HEK293 (cell line): ENCODE data around the gene FGD3.

Source experiments
- CTCF ChIP-seq: fragments of 450-650 bp; formaldehyde crosslinking; IDR thresholded peaks from 2 replicates; pipeline ENCODE4 v1.5.1; 2016; ENCODE audit warnings: missing biosample characterization, missing genetic modification characterization
- WT1 ChIP-seq: fragments of 450-650 bp; formaldehyde crosslinking; IDR thresholded peaks from 2 replicates; pipeline ENCODE4 v1.5.1; 2016; ENCODE audit warnings: missing biosample characterization, missing genetic modification characterization
- YY1 ChIP-seq: fragments of 450-650 bp; formaldehyde crosslinking; IDR thresholded peaks from 2 replicates; pipeline ENCODE4 v1.5.1; 2018; ENCODE audit warnings: missing biosample characterization, missing genetic modification characterization
- ZNF169 ChIP-seq: fragments of 450-650 bp; formaldehyde crosslinking; IDR thresholded peaks from 2 replicates; pipeline ENCODE4 v1.5.1; 2016; ENCODE audit warnings: missing biosample characterization, missing genetic modification characterization

GRCh38 chr9:93079371-93079770 lies 132.0 kb downstream of the FGD3 start:
- TF ChIP-seq CTCF (no peak), YY1 (no peak), WT1 (tag by site-specific recombination) (no peak), ZNF169 (tag by site-specific recombination) (no peak)
